Measurements from ENCODE around the gene OR8I2. TPM values are rescaled to one million over a fixed set of nuclear protein-coding genes. Genes with fewer than 3 reads are reported as not detected.

OR8I2 gene
- total and polyA plus RNA-seq, 9 of the 15 experiments (the other 6 are each of a cell fraction or from before 2014, with no cell fraction given), result not detected

DNA sequence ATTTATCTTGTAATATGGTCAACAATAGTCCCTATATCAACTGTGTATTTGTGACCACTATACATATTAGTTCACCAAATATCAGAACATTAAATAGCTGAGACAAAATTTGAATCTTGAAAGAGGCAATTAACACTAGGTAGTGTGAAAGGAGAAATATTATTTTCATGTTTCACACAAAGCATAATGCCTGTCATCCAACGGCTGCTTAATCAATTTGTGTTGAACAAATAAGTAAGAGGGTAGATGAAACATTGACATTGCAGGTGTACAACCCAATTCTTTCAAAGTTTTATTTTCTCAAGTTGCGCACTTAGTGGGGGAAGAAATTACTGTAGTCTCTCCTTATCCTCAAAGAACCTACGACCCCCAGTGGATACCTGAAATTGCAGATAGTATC is 3.4 kb upstream of the OR8I2 start:
- ATAC-seq (no peak), FAIRE-seq (no peak), DNase-seq (ENCODE audit: extremely low read depth in 1 of 4, low spot score in 3 of 4) (no peak)
- Histone ChIP-seq H3K4me2 (ENCODE audit: insufficient read depth, low read length) (no peak overlapping the region), H3K4me3 (no peak overlapping the region), H3K9ac (ENCODE audit: insufficient read depth in 1 of 2, low read depth in 2 of 2, low read length in 2 of 2) (no peak overlapping the region), H3K27me3 (ENCODE audit: control insufficient read depth in 2 of 2, insufficient read depth in 2 of 2, low read length in 2 of 2) (no peaks in the 10 kb centered on the region), H3K27ac (ENCODE audit: extremely low read depth, low read depth, low read length) (no peak overlapping the region), H3K9me3 (replicated peaks; ENCODE audit: control insufficient read depth, insufficient read depth, low read depth, low read length) (no peaks in the 10 kb centered on the region), H3K9me1 (ENCODE audit: control insufficient read depth, insufficient read depth, low read length) (no peaks in the 10 kb centered on the region), H4K20me1 (replicated peaks; ENCODE audit: control insufficient read depth, insufficient read depth, low read length) (no peaks in the 10 kb centered on the region), H2AFZ (ENCODE audit: low read depth, low read length) (no peak overlapping the region), H3K79me2 (ENCODE audit: control insufficient read depth, insufficient read depth, low read length) (no peaks in the 10 kb centered on the region), H3K36me3 (ENCODE audit: control insufficient read depth, insufficient read depth, low read length) (no peaks in the 10 kb centered on the region), H3K4me1 (replicated peaks in 1 of 2; ENCODE audit: control insufficient read depth in 2 of 2, insufficient read depth in 2 of 2, low read length in 2 of 2) (no peaks in the 10 kb centered on the region)
- ChIA-PET CTCF (ENCODE audit: low intra/inter-chr PET ratio) (interaction anchor here (0.6 kb wide), 1 partner anchor 598 kb away, joined by 3 read pairs; no protein-coding TSS in a partner anchor), POLR2A (no interaction called here)
- BruUV-seq (replicated peaks), result no TSS peak
- in situ Hi-C loops (cut with MboI) (no loop called here), intact Hi-C loops (cut with micrococcal nuclease) (no loop called here)
- TF ChIP-seq OTX1 (CRISPR knock-in tag; IDR thresholded peaks at IDR 0.05) (no peak), RAD21 (CRISPR knock-in tag; conservative IDR thresholded peaks at IDR 0.05 in 1 of 2, IDR thresholded peaks at IDR 0.05 in 1 of 2) (peak in 1 of 2 experiments; percentile 12; a peak in 1 of 4 replicates), SIX5 (IDR thresholded peaks at IDR 0.05; ENCODE audit: borderline replicate concordance in 1 of 2, insufficient read depth in 1 of 2, low read depth in 1 of 2, low read length in 2 of 2) (no peak)
- TF ChIP-seq, protein P1, sequence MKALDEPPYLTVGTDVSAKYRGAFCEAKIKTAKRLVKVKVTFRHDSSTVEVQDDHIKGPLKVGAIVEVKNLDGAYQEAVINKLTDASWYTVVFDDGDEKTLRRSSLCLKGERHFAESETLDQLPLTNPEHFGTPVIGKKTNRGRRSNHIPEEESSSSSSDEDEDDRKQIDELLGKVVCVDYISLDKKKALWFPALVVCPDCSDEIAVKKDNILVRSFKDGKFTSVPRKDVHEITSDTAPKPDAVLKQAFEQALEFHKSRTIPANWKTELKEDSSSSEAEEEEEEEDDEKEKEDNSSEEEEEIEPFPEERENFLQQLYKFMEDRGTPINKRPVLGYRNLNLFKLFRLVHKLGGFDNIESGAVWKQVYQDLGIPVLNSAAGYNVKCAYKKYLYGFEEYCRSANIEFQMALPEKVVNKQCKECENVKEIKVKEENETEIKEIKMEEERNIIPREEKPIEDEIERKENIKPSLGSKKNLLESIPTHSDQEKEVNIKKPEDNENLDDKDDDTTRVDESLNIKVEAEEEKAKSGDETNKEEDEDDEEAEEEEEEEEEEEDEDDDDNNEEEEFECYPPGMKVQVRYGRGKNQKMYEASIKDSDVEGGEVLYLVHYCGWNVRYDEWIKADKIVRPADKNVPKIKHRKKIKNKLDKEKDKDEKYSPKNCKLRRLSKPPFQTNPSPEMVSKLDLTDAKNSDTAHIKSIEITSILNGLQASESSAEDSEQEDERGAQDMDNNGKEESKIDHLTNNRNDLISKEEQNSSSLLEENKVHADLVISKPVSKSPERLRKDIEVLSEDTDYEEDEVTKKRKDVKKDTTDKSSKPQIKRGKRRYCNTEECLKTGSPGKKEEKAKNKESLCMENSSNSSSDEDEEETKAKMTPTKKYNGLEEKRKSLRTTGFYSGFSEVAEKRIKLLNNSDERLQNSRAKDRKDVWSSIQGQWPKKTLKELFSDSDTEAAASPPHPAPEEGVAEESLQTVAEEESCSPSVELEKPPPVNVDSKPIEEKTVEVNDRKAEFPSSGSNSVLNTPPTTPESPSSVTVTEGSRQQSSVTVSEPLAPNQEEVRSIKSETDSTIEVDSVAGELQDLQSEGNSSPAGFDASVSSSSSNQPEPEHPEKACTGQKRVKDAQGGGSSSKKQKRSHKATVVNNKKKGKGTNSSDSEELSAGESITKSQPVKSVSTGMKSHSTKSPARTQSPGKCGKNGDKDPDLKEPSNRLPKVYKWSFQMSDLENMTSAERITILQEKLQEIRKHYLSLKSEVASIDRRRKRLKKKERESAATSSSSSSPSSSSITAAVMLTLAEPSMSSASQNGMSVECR (CRISPR knock-in tag; IDR thresholded peaks at IDR 0.05), result no peak
- 0% methylated on average over 3 of the region's 3 CpGs for WGBS (ENCODE audit: insufficient coverage, low coverage, missing lambda C conversion rate)
